K562 (cell line): ENCODE results near the gene SLC5A3. TPM values are rescaled to one million over a fixed set of nuclear protein-coding genes. Genes with fewer than 3 reads are reported as not detected.

Experiments used
- ADNP ChIP-seq: fragments of 200-800 bp; sonication (Bioruptor generic); IDR thresholded peaks from 2 replicates; pipeline ENCODE4 v1.6.1; 2016; ENCODE audit warnings: missing genetic modification characterization, missing compliant biosample characterization
- BMI1 ChIP-seq: fragments of 150-350 bp; IDR thresholded peaks from 2 replicates; pipeline ENCODE4 v1.6.1; 2014; ENCODE audit warnings: low read length
- CBFA2T2 ChIP-seq: fragments of 450-650 bp; conservative IDR thresholded peaks from 2 replicates; pipeline ENCODE4 v1.6.1; 2017; ENCODE audit warnings: mild to moderate bottlenecking
- CREM ChIP-seq: IDR thresholded peaks from 2 replicates; pipeline ENCODE4 v1.6.1; 2014; ENCODE audit warnings: antibody characterized with exemption, low read depth
- E2F5 ChIP-seq: sonication (generic); formaldehyde crosslinking; IDR thresholded peaks from 2 replicates; pipeline ENCODE4 v1.8.0; 2022; ENCODE audit warnings: mild to moderate bottlenecking, missing genetic modification reagents
- ETV6 ChIP-seq, 3 experiments: fragments of 150-350 bp in 1 of 3; sonication (generic) in 1 of 3; formaldehyde crosslinking in 1 of 3; IDR thresholded peaks; 2 replicates each; pipeline versions ENCODE4 v1.6.1 to v1.8.0; 2014 to 2022; ENCODE audit warnings: borderline replicate concordance in 2 of 3, low read depth in 2 of 3, antibody characterized with exemption in 1 of 3, low read length in 1 of 3, mild to moderate bottlenecking in 1 of 3, missing genetic modification reagents in 1 of 3
- FOXP1 ChIP-seq: sonication (generic); formaldehyde crosslinking; IDR thresholded peaks from 2 replicates; pipeline ENCODE4 v1.8.0; 2022; ENCODE audit warnings: mild to moderate bottlenecking, missing genetic modification reagents
- GATAD2B ChIP-seq: fragments of 450-650 bp; IDR thresholded peaks from 2 replicates; pipeline ENCODE4 v1.6.1; 2017; ENCODE audit warnings: mild to moderate bottlenecking, borderline replicate concordance
- HNRNPLL ChIP-seq: fragments of 200-400 bp; formaldehyde crosslinking; IDR thresholded peaks from 2 replicates; pipeline ENCODE4 v1.6.1; 2017; ENCODE audit warnings: low read length, low read depth, mild to moderate bottlenecking; ENCODE audit not compliant: poor library complexity, severe bottlenecking
- KDM1A ChIP-seq, 2 experiments: fragments of 450-650 bp; IDR thresholded peaks; 2 replicates each; pipeline ENCODE4 v1.6.1; 2016; ENCODE audit warnings: mild to moderate bottlenecking in 2 of 2
- L3MBTL2 ChIP-seq: fragments of 450-650 bp; IDR thresholded peaks from 2 replicates; pipeline ENCODE4 v1.6.1; 2016; ENCODE audit warnings: mild to moderate bottlenecking, moderate library complexity
- MAFG ChIP-seq: fragments of 450-650 bp; conservative IDR thresholded peaks from 2 replicates; pipeline ENCODE4 v1.6.1; 2016; ENCODE audit warnings: missing genetic modification characterization, missing compliant biosample characterization
- MEIS2 ChIP-seq: fragments of 450-650 bp; IDR thresholded peaks from 2 replicates; pipeline ENCODE4 v1.6.1; 2014; ENCODE audit warnings: mild to moderate bottlenecking; ENCODE audit not compliant: partially characterized antibody
- MIER1 ChIP-seq: fragments of 450-650 bp; IDR thresholded peaks from 2 replicates; pipeline ENCODE4 v1.6.1; 2016; ENCODE audit warnings: antibody characterized with exemption, mild to moderate bottlenecking, low read depth
- NBN ChIP-seq: fragments of 450-650 bp; IDR thresholded peaks from 2 replicates; pipeline ENCODE4 v1.6.1; 2016; ENCODE audit warnings: low read depth, mild to moderate bottlenecking
- NCOA2 ChIP-seq, 2 experiments: fragments of 450-650 bp; IDR thresholded peaks; 2 replicates each; pipeline ENCODE4 v1.6.1; 2018; ENCODE audit warnings: mild to moderate bottlenecking in 2 of 2, moderate library complexity in 1 of 2; ENCODE audit not compliant: partially characterized antibody in 2 of 2
- NUFIP1 ChIP-seq: fragments of 450-650 bp; IDR thresholded peaks from 2 replicates; pipeline ENCODE4 v1.6.1; 2018; ENCODE audit not compliant: partially characterized antibody
- PHF8 ChIP-seq: fragments of 200-600 bp; sonication (generic); IDR thresholded peaks from 2 replicates; pipeline ENCODE4 v1.6.1; 2012; ENCODE audit warnings: mixed run types, mild to moderate bottlenecking, inconsistent platforms, low read length, moderate library complexity, borderline replicate concordance
- POLR2AphosphoS5 ChIP-seq: IDR thresholded peaks from 2 replicates; pipeline ENCODE4 v1.6.1; 2011; ENCODE audit warnings: mild to moderate bottlenecking, low read depth, low read length, moderate library complexity; ENCODE audit not compliant: control insufficient read depth, insufficient read depth
- POLR2H ChIP-seq: IDR thresholded peaks from 2 replicates; pipeline ENCODE4 v1.6.1; 2016; ENCODE audit warnings: missing genetic modification characterization, low read depth, mild to moderate bottlenecking, control low read depth, missing compliant biosample characterization, moderate library complexity
- SMAD4 ChIP-seq: fragments of 250-450 bp; sonication (Bioruptor Pico); conservative IDR thresholded peaks from 2 replicates; pipeline ENCODE4 v1.8.0; 2021; ENCODE audit warnings: inconsistent platforms, mild to moderate bottlenecking, moderate library complexity
- SMARCA4 ChIP-seq: fragments of 450-650 bp; IDR thresholded peaks from 2 replicates; pipeline ENCODE4 v1.6.1; 2016
- TAF9B ChIP-seq: fragments of 450-650 bp; IDR thresholded peaks from 2 replicates; pipeline ENCODE4 v1.6.1; 2018; ENCODE audit warnings: mild to moderate bottlenecking; ENCODE audit not compliant: partially characterized antibody
- TCFL5 ChIP-seq: fragments of 250-450 bp; sonication (Bioruptor Pico); conservative IDR thresholded peaks from 2 replicates; pipeline ENCODE4 v1.6.1; 2021; ENCODE audit warnings: mild to moderate bottlenecking, moderate library complexity, matching md5 sums
- TEAD1 ChIP-seq, 2 experiments: fragments of 450-650 bp in 1 of 2; sonication (generic) in 1 of 2; formaldehyde crosslinking; IDR thresholded peaks; 2 replicates each; pipeline versions ENCODE4 v1.4.0 to v1.8.0; 2020 to 2022; ENCODE audit warnings: mild to moderate bottlenecking in 2 of 2, missing genetic modification reagents in 1 of 2
- ZNF12 ChIP-seq: sonication (generic); formaldehyde crosslinking; IDR thresholded peaks from 2 replicates; pipeline ENCODE4 v1.4.0; 2020; ENCODE audit warnings: mild to moderate bottlenecking, missing genetic modification reagents
- ZNF146 ChIP-seq: IDR thresholded peaks from one replicate; pipeline ENCODE4 v1.6.1; 2018; ENCODE audit warnings: missing compliant biosample characterization; ENCODE audit not compliant: unreplicated experiment
- ZNF165 ChIP-seq: fragments of 250-450 bp; sonication (Bioruptor Pico); IDR thresholded peaks from 2 replicates; pipeline ENCODE4 v1.4.0; 2020; ENCODE audit warnings: borderline replicate concordance
- ZNF212 ChIP-seq: fragments of 450-650 bp; formaldehyde crosslinking; IDR thresholded peaks from 2 replicates; pipeline ENCODE4 v1.4.0; 2020; ENCODE audit warnings: mild to moderate bottlenecking
- ZNF395 ChIP-seq: fragments of 200-800 bp; sonication (Bioruptor generic); IDR thresholded peaks from 2 replicates; pipeline ENCODE4 v1.6.1; 2017; ENCODE audit warnings: missing genetic modification characterization, missing compliant biosample characterization
- ZNF408 ChIP-seq: fragments of 250-450 bp; sonication (Bioruptor Pico); IDR thresholded peaks from 2 replicates; pipeline ENCODE4 v1.4.0; 2020; ENCODE audit warnings: low read depth, mild to moderate bottlenecking, moderate library complexity
- polyA plus RNA-seq, 8 experiments: library from polyadenylated mRNA; depleted of rRNA in 4 of 8; stranded (reverse) in 5 of 8; unstranded in 3 of 8; fragments of >200 nt; fragmentation: Nextera tagmentation in 2 of 8; fragmentation: Illumina TruSeq in 1 of 8; extraction: Ambion mirVana in 2 of 8; extraction: Trizol in 1 of 8; gene quantifications; 2 replicates each; pipeline versions ENCODE4 v1.2.1 to v1.2.3, GENCODE V29; 2011 to 2014; ENCODE audit warnings: inconsistent platforms in 1 of 8, missing spikeins in 1 of 8
- total RNA-seq, 7 experiments: library from RNA; depleted of rRNA in 6 of 7; stranded (reverse); fragments of >200 nt in 6 of 7; fragmentation: Illumina TruSeq in 2 of 7; extraction: Trizol in 2 of 7; gene quantifications; 2 replicates each; pipeline versions ENCODE4 v1.2.1 to v1.2.3, GENCODE V29; 2011 to 2021; ENCODE audit warnings: low replicate concordance in 1 of 7

The SLC5A3 gene
- total and polyA plus RNA-seq, 9 of the 15 experiments (the other 6 are each of a cell fraction or from before 2014, with no cell fraction given) = 2.9 to 20.6 (median 9.0) TPM

DNA sequence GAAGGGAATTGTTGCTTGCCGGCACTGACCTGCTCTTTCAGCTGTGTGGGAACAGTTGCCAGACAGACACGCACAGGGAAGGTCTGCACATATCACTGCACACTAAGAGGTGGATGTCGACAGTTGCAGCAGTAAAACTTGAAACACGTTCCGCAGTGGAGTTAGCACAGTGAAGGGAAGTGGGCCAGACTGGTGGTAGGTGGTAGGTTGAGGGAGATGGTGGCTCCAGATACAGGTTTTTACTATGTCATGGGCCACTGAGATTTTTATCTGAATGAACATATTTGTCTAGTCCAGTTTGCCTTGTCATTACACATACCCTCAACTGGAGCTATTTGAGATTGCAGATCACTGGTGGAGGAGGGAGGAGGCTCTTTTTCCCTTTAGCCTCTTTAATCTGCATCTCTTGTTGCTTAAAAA, 13.5 kb downstream of the SLC5A3 start (continued):
- TF ChIP-seq NCOA2 (IDR thresholded peaks at IDR 0.05; ENCODE audit: partially characterized antibody in 2 of 2) (no peak), ZNF146 (CRISPR knock-in tag) (no peak), L3MBTL2 (peak; percentile 76), TEAD1 (CRISPR knock-in tag; IDR thresholded peaks at IDR 0.05) (peak in 1 of 2 experiments; percentile 77; a peak in 1 of 4 replicates), CREM (no peak), NBN (no peak), MAFG (tag) (peak; percentile 82), TCFL5 (CRISPR knock-in tag) (no peak), KDM1A (IDR thresholded peaks at IDR 0.05) (peak; percentile 43 to 48; a peak in 3 of 4 replicates), HNRNPLL (no peak), ZNF212 (no peak), MEIS2 (no peak), ZNF408 (CRISPR knock-in tag) (no peak), BMI1 (no peak), FOXP1 (no peak), POLR2AphosphoS5 (no peak), POLR2H (tag) (no peak), ETV6 (IDR thresholded peaks at IDR 0.05; ENCODE audit: borderline replicate concordance in 1 of 2, low read depth in 2 of 2, low read length in 1 of 2) (no peak), ETV6 (CRISPR knock-in tag; IDR thresholded peaks at IDR 0.05; ENCODE audit: borderline replicate concordance) (no peak), ZNF395 (no peak), CBFA2T2 (0 out of 2 replicates have a peak, but pooled peaks have one; percentile 5), ADNP (tag) (0 out of 2 replicates have a peak, but pooled peaks have one; percentile 23), MIER1 (no peak), GATAD2B (no peak), PHF8 (no peak), E2F5 (CRISPR knock-in tag) (no peak), SMAD4 (CRISPR knock-in tag) (peak; percentile 79), ZNF165 (CRISPR knock-in tag) (no peak), TAF9B (no peak), NUFIP1 (no peak), SMARCA4 (peak; percentile 71), ZNF12 (CRISPR knock-in tag) (no peak)
